GM10266 (cell line): ENCODE measurements around the gene LMF1.

Source experiments
- DNase-seq: peaks from one replicate; pipeline ENCODE4 v3.0.0; 2012; ENCODE audit errors: extremely low spot score
- CTCF ChIP-seq: IDR thresholded peaks from 2 replicates; pipeline ENCODE4 v1.5.1; 2012; ENCODE audit warnings: mild to moderate bottlenecking, low read depth; ENCODE audit not compliant: control insufficient read depth, insufficient read depth; ENCODE audit errors: missing control alignments

LMF1 gene

GRCh38 chr16:927931-928330, 42.9 kb downstream of the LMF1 start:
- DNase-seq: no peak

GRCh38 chr16:927406-927805, 43.4 kb downstream of the LMF1 start:
- DNase-seq: no peak
- no peak for TF ChIP-seq CTCF

More at GRCh38 chr16:927931-928330, 42.9 kb downstream of the LMF1 start:
- no peak for TF ChIP-seq CTCF

GRCh38 chr16:926715-927114, 44.1 kb downstream of the LMF1 start:
- no peak for DNase-seq
- no peak for TF ChIP-seq CTCF

GRCh38 chr16:924806-925205, 46.0 kb downstream of the LMF1 start:
- no peak for DNase-seq
- no peak for TF ChIP-seq CTCF

- no peak for DNase-seq
- TF ChIP-seq CTCF: no peak
Measured at GRCh38 chr16:924063-924462, 46.7 kb downstream of the LMF1 start.

- no peak for DNase-seq
Measured at GRCh38 chr16:923184-923583, 47.6 kb downstream of the LMF1 start.

GRCh38 chr16:922051-922450, 48.7 kb downstream of the LMF1 start:
- TF ChIP-seq CTCF: no peak
- no peak for DNase-seq

More at GRCh38 chr16:923184-923583, 47.6 kb downstream of the LMF1 start:
- TF ChIP-seq CTCF: no peak
